ENCODE results near the gene LMO1.

The LMO1 gene

DNA sequence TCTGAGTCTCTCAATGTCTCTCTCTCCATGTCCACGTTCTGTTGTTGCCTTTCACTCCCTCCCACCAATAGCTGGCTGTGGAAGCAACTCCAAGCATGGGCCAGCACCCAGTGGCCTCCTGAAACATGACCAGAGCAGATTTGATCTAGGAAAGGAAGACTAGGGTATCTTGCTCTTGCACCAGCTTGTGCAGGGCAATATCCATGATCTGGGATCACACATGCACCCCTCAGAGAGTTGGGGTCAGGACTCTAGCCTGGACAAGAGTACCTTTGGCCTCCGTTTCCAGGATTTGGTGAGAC is 60.3 kb downstream of the LMO1 start:
- no peak for DNase-seq (ENCODE audit: low spot score)

DNA sequence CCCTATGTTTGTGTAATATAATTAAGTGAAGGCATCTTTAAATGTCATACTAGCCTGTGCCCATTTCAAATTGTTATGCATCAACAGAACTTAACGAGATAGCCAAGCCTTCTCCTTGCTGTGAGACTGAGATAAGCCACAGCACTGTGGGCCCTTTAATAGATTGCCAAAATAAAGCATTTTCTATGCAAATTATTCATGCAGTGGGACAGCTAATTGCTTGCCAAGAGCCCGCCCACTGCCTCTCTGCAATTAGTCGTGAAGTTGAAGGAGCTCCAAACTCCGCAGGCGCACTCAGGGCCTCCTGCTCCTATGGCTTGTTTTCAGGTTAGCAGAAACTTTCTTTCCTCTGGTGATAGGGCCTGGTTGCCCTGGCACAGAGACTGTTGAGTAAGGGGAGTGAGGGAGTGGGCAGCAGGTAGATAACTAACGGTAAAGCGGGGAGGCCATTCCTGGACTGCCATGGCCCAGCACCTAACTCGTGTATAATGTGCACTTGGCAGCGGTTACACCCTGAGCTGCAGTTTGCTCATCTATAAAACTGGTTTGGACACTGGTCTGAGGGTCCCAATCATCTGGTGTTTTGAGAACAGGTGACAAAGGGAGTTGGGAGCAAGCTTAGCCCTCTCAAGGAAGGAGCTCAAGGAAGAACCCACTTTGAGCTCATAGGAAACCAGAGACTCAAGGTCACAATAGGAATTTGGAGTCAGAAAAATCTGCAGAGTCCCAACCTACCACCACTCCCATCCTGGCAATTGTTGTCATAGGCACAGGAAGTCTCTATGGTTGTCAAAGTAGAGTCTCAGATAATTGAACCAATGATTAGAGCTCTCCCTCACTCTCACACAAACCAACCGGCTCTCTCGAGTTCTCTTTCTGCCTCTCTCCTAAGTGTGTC is 60.9 kb downstream of the LMO1 start:
- DNase-seq (ENCODE audit: low spot score): no peak

DNA sequence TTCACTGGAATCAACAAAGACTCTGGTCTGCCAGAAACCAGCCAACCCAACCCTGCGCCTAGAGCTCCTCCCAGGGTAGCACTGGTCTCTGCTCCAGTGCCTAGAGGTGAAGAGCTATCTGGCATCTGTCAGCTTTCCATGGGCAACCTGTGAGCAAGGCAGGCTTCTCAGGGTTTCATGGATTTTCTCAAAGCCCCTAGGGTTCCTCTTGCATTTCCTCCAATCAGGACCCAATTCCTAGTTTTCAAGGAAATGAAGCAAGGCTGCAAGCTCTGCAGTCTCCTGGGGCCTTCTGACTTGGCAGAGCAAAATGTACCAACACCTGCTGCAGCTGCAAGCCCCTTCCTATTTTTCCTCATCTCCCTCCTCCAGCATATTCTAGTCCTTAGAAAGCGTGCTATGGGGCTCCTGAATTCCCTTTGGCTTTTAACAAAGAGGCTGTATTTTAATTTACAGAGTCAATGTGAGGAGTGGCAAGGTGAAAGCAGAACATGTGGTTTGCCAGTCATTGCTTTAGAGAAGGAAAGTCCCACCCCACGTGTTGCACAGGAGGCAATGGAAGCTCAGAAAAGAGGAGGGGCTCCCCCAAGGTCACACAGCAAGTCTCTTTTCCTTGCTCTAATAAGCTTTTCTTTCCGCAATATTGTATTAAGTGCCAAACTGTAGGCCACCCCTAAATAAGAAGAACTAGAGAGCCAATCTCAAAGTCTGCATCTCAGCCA is 61.9 kb downstream of the LMO1 start:
- no peak for DNase-seq (ENCODE audit: low spot score)

DNA sequence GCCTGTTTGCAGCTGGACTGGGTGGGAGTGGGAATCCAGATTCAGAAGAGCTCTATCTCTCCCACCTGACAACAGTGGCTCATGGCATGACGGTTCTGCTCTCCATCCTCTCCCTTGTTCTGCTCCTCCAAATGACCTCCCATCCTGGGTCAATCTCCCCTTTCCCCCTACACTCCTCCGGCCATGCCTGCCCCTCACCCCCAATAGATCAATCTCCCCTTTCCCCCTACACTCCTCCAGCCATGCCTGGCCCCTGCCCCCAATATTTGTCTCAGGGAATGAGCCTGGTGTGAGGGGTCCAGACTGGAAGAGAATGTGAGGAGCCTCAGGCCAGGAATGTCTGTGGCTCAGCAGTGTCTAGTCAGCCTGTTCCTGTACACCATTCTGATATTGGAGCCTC is 64.0 kb downstream of the LMO1 start:
- no peak for DNase-seq (ENCODE audit: low spot score)

DNA sequence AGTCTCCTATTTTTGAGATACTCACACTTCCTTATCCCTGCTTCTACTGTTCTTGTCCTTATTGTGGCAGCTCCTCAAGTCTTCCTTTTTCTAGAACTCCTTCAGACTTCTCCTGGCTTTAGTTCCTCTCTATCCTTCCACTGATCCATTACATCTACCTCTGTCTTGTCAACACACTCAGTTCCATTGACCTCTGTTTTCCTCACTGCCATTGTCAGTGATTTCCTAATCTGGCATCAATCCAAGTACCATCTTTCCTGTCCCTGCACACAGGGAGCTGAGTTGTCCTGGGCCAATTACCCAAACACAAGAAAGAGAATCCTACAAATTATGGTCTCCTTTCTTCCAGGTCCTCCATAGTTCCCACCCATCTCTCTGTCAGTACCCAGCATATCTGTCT is 66.9 kb downstream of the LMO1 start:
- DNase-seq (ENCODE audit: low spot score): no peak

DNA sequence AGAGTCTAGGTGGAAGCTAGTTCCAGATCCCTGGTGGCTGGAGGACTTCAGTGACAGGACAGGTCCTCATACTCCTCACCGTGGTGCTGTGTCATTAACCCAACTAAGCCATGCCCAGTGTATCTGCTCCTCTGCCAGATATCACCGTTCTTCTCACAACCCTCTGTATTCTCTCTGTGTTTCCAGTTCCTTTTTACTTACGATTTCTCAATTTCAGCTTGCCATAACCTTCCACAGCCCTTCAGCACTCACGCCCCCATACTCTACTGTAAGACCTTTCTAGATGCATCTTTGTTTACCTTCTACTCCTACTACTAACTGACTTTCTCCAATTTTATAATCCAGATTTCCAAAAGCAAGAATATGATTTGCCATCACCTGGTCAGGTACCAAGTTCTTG is 68.7 kb downstream of the LMO1 start:
- no peak for DNase-seq (ENCODE audit: low spot score)

DNA sequence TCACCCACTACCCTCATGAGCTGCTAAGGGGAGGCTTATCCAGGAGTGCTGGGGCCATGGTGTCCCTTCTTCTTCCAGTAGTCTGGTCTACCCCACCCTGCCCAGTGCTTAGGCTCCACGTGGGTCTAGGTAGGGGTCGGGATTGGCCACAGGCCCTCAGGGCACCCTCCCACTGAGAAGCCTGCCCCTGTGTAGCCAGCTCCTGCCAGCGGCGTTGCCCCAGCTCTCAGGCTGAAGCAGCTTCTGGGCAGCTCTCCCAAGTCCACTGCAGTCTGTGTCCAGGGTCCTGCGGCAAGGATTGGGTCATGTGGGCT is 70.8 kb downstream of the LMO1 start:
- DNase-seq (ENCODE audit: low spot score): no peak

DNA sequence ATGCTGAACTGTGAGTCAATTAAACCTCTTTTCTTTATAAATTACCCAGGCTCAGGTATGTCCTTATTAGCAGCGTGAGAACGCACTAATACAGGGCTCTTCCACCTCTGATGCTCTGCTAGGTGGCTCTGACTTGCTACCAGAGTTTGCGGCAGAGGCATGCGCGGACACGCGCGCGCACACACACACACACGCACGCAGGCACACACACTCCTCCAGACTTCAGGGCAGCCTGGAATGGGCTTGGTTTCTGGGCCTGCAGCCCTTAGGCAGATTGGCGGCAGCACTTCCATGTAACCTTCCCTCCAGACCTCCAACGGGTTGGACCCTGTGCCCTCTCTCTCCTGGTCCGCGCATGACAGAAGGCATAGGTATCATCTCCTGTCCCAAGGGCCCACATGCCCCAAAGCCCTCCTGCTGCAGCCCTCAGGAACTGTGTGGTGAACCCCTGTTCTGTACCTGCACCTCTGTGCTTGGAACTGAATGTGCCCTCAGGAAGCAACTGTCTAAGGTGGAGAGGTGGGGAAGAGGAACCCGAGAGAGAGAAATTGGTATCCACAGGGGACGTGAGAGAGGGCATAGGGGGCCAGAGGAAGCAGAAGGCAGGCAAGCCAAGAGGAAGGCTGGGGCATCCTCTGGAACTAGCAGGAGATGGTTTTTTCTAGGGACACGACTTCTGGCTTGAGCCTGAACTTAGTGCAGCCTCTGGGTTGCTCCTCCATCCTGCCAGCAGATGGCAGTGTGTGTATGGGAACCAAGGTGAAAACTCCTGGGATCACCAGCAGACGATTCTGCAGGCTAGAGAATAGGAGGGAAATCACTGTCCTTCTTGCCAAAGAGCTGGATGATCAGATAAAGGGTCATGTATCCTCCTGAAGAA is 71.4 kb downstream of the LMO1 start:
- DNase-seq (ENCODE audit: low spot score): peak; percentile 85

DNA sequence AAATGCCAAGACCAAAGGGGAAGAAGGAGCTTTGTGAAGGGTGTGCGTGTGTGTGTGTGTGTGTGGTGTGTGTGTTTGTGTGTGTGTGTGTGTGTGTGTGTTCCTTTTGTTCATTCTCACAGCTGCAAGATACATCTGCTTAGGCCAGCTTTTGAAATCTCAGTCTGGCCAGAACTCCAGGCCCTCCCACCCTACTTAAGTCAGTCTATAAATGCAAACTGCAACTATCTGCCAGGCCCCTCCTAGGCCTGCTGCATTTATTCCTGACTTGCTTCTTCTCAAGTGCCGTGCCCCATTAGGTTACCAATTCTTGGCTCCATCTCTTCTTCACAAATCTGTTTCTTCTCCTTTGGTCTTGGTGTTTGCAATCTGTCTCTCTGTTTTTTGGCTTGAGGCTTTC is 73.2 kb downstream of the LMO1 start:
- no peak for DNase-seq (ENCODE audit: low spot score)

DNA sequence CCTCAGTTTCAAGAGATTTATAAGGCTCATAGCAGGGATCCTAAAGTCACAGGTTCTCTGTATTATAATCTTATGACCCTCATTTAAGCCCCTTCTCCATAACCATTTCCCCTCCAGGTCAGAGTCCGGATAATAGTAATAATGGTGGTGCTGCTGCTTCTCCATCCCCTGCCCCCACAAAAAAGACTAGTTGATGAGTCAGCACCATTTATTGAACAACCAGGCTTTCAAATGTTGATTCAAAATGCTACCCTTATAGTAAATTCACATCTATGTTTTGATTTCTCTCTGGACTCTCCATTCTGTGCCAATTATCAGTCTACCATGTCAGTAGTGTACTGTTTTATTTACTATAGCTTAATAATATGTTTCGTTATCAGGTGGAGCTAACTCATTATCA is 77.2 kb downstream of the LMO1 start:
- no peak for DNase-seq (ENCODE audit: low spot score)

DNA sequence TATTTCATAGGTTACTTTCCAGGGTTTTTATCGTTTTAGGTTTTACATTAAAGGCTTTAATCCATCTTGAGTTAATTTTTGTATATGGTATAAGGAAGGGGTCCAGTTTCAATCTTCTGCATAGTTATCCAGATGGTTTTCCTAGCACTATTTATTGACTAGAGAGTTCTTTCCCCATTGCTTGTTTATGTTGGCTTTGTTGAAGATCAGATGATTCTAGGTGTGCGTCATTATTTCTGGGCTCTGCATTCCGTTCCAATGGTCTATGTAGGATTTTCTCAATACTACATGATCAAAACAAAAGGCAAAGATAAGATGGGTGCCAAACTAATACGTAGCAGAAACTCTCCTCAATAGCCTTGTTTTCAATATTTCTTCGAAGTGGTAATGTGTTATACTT is 80.6 kb downstream of the LMO1 start:
- DNase-seq (ENCODE audit: low spot score): no peak

DNA sequence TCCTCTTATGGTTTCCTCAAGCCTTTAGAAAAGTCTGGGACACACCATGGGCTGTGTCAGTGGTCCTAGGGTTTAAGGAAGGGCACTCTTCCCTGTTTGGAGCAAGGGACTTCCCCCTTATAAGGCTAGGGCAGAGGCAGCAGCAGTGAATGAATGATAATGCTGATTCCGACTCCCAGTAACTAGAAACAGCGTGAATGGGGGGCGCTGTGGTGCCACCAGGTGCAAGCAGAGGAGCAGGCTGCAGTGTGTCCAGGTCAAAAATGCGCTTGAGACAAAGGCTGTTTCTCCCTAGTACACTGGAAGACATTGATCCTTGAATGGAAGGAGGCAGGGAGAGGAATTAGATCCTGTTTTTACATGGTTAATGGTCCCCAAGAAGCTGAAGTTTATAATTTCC is 83.2 kb downstream of the LMO1 start:
- DNase-seq (ENCODE audit: low spot score): no peak

DNA sequence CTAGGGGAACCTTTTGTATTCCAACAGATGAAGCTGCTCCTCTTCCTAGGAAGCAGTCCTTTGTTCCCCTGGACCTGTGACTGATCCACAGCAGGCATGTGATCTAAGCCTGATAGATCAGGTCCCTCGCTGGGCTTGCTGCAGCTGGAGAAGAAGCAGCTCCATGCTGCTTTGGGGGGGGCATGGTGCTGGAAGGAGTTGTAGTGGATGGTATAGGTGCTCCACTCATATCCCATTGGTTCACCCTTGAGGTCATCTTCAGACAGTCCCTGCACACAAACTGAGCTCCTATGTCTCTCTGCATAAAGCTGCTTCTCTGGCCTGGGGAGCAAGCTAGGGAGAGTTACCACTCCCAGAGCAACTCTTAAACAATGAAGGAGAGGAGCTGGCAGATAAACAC is 85.4 kb downstream of the LMO1 start:
- DNase-seq (ENCODE audit: low spot score): no peak

DNA sequence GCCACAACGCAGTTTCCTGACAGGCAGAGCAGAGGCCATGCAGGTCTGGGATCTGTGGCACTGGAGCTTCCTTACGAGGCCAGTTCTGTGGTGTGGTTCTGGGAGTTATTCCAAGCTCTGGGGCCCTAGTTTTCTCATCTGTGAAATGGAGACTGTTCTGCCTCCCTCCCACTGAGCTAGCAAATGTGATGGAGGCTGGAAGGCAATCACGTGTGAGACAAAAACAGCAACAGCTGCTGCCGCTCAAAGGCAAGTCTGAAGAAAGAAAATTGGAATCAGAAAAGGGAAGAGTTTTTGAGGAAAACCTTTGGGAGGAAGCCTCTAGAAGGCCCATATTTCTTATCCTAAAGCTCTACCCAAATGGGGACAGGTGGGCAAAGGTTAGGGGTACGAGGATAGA is 86.5 kb downstream of the LMO1 start:
- DNase-seq (ENCODE audit: low spot score): no peak
